ENCODE measurements around the gene SORCS1.

- TF ChIP-seq GABPA (IDR thresholded peaks at IDR 0.05; ENCODE audit: borderline replicate concordance, insufficient read depth, low read length) (no peak), TAF1 (IDR thresholded peaks at IDR 0.05; ENCODE audit: low read depth, low read length) (no peak)
These were observed 177.1 kb downstream of the SORCS1 start for GRCh38 chr10:106987362-106987761.
